ENCODE measurements around the gene HCRTR1.
"Not testable (repeated sequence)": the region's sequence is repeated elsewhere in the genome, so short reads cannot be mapped to it uniquely, and the experiment has no call there.

The HCRTR1 gene

DNA sequence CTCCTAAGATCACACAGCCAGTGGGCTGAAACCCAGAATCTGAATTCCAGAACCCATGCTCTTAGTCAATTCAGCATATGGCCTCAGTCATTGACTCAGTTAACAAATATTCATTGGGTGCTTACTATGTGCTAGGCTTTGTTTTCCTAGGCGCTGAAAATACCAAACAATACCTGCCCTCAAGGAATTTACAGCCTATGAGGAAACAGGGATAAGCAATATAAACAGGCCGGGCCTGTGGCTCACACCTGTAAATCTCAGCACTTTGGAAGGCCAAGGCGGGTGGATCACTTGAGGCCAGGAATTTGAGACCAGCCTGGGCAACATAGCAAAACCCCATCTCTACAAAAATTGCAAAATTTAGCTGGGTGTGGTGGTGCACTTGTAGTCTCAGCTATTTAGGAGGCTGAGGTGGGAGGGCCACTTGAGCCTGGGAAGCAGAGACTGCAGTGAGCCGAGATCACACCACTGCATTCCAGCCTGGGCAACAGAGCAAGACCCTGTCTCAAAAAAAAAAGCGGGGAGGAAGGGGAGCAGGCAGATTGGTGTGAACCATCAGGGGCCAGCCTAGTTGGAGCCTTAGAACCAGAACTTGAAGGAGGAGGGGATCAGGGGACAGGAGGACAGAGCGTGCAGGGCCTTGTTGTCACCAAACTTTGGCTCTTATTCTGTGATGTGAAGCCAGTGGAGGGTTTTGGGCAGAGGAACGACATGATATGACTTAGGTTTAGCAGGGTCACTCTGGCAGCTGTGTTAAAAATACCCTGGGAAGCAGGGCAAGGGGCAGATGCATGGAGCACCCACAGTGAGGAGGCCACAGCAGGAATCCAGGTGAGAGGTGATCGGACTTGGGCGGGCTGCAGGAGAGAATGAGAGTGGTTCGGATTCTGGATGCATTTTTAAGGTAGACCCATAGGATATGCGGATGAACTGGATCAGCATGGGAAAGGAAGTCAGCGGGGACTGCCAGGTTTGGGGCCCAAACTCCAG lies 35.4 kb upstream of the HCRTR1 start:
- DNase-seq: no peak

DNA sequence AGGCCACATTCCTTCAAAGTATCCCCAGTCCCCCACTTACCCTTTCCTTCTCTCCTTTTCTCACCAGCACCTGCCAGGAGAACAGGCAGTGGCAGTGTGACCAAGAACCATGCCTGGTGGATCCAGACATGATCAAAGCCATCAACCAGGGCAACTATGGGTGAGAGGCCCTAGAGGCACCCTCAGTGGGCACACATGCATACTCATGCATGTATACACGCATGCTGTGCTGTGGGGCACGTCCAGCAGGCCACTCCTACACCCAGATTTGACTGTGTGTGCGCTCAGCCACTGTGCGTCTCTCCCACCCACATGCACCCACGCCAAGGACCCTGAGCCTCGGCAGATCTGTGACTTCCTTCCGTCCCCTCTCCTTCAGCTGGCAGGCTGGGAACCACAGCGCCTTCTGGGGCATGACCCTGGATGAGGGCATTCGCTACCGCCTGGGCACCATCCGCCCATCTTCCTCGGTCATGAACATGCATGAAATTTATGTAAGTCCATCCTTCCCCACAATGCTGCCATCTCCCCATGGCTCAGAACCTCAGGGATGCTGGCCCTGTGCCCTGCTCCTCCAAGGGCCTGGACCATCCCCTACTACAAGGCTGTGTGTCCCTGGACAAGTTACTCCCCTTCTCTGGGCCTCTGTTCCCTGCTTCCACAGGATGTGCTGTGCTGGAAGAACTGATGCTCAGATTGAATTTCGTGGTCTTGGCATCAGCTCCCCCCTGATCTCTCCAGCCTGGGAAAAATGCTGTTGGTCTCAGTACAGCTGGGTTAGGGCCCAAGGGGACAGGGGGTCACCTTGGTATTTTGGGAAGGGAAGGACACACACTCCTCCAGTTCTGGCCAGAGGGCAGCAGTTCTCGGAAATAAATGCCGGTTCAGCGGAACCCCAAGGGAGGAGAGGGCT lies 34.2 kb upstream of the HCRTR1 start:
- no peak for DNase-seq

DNA sequence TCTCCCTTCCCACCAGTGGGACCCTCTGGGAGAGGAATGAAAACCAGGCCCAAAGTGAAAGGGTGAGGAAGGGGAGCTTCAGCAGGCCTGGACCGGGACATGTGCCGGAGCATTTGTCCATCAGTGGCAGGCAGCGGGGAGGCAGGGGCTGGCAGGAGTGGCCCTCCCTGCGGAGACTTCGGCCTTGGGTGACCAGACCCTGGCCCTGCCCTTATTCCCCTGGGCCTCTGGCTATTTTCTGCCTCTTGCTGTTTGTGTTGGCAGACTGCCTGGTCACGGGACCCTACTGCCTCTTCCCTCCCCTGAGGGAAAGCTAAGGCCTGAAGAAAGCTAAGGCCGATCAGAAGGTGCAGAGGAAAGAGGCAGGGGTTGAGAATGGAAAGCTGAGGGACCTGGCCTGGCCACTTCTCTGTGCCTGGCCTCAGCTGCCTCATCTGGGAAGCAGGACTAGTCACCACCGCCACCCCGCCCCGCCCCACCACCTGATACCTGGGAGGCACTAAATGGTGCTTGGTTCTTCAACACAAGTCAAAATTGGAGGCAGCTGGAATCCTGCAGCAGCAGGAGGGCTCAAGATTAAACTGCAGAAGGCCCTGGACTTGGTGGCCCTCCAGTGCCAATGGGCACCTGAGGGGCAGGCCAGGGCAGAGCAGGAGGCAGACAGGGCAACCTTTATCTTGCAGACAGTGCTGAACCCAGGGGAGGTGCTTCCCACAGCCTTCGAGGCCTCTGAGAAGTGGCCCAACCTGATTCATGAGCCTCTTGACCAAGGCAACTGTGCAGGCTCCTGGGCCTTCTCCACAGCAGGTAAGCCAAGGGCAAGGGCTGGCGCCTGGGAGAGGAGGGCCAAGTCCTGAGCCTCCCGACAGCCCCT lies 33.3 kb upstream of the HCRTR1 start:
- DNase-seq: peak; percentile 55

DNA sequence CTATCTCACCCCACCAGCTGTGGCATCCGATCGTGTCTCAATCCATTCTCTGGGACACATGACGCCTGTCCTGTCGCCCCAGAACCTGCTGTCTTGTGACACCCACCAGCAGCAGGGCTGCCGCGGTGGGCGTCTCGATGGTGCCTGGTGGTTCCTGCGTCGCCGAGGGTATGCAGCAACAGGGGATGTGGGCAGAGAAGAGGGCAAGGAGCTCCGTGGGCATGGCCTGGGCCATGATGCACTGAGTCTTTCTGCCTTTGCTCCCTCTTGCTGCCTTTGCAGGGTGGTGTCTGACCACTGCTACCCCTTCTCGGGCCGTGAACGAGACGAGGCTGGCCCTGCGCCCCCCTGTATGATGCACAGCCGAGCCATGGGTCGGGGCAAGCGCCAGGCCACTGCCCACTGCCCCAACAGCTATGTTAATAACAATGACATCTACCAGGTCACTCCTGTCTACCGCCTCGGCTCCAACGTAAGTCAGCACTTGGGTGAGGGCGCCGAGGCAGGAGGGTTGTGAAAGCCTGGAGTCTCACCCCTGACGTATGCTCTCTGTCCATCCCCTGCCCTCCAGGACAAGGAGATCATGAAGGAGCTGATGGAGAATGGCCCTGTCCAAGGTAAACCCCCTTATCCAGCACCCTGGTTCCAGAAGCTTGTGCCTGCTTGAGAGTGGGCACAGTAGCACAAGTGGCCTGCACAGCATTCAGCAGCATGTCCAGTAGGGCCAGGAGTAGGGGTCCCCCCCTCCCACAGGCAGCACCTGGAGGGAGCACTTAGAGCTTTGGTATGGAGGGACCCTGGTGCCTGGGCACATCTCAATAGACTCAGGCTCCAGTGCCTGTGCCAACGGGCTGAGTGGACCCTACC lies 32.4 kb upstream of the HCRTR1 start:
- no peak for DNase-seq

DNA sequence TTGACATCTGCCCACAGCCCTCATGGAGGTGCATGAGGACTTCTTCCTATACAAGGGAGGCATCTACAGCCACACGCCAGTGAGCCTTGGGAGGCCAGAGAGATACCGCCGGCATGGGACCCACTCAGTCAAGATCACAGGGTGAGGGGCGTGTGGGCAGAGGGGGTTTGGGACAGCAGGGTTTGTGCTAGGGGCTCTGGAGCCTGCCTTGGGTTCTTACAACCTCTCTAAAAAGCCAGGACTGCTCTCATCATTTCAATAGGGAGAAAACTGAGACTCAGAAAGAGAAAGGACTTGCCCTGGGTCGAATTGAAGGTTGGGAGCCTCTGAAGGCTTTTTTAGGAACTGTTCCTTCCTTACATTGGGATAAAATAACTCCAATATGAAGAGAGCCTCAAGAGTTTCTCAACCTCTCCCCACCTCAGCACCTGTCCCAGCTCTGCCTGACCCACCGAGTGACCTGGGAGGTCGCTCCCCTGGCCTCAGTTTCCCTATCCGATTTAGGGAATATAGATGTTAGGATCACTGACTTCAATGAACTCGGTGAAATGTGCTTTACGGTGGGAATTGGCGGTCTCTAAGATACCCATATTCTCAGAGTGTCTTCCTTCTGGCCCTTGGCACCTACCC lies 31.6 kb upstream of the HCRTR1 start:
- DNase-seq: no peak

DNA sequence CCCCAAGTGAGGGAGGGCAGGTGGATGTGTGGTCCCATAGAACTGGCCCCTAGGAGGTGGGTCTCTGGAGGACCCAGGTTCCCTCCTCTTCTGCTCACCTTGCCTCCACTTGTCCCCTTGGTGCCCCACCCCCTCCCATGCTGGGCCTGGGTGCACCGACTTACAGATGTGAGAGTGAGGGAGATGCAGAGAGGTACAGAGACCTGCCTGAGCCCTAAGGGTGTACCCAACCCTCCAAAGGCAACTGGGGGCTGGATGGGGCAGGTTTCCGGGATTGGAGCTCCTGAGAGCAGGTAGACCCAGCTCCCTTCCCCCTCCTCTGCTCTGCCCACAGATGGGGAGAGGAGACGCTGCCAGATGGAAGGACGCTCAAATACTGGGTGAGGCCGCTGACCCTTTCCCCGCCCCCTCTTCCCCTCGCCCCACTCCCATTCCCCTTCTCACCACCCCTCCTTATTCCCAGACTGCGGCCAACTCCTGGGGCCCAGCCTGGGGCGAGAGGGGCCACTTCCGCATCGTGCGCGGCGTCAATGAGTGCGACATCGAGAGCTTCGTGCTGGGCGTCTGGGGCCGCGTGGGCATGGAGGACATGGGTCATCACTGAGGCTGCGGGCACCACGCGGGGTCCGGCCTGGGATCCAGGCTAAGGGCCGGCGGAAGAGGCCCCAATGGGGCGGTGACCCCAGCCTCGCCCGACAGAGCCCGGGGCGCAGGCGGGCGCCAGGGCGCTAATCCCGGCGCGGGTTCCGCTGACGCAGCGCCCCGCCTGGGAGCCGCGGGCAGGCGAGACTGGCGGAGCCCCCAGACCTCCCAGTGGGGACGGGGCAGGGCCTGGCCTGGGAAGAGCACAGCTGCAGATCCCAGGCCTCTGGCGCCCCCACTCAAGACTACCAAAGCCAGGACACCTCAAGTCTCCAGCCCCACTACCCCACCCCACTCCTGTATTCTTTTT lies 30.8 kb upstream of the HCRTR1 start:
- no peak for DNase-seq

DNA sequence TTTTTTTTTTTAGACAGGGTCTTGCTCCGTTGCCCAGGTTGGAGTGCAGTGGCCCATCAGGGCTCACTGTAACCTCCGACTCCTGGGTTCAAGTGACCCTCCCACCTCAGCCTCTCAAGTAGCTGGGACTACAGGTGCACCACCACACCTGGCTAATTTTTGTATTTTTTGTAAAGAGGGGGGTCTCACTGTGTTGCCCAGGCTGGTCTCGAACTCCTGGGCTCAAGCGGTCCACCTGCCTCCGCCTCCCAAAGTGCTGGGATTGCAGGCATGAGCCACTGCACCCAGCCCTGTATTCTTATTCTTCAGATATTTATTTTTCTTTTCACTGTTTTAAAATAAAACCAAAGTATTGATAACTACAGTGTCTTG lies 30.2 kb upstream of the HCRTR1 start:
- DNase-seq: not testable (repeated sequence)

DNA sequence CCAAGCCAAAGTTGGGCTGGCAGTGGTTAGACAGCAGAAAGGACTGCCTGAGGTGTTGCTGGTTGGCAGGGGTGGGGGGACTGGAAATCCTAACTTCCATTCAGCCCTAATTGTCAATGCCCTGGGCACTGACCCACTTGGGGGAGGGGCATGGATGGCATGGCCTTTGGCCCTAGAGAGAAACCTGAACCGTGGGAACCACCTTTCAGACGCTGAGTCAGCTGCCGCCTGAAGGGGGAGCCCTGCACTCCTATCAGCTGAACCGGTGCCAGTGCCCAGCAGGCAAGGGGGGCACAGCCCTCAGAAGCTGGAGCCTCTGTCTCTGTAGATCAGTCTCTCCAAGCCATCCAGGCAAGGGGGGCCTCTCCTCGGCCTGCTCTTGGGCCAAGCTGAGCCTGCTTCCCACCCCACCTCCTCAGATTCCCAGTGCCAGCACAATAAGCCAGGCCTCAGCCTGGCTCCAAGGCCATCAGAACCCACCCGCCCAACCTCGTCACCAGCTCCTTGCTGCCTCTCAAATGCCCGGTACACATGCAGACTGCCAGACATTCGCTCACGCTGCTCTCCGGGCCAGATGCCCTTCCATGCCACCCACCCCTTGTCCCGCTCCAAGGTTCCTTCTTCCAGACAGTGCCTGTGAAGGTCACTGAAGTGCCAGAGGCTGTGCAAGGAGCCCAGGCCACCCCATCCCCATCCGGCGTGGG lies 29.6 kb upstream of the HCRTR1 start:
- DNase-seq: peak; percentile 92

DNA sequence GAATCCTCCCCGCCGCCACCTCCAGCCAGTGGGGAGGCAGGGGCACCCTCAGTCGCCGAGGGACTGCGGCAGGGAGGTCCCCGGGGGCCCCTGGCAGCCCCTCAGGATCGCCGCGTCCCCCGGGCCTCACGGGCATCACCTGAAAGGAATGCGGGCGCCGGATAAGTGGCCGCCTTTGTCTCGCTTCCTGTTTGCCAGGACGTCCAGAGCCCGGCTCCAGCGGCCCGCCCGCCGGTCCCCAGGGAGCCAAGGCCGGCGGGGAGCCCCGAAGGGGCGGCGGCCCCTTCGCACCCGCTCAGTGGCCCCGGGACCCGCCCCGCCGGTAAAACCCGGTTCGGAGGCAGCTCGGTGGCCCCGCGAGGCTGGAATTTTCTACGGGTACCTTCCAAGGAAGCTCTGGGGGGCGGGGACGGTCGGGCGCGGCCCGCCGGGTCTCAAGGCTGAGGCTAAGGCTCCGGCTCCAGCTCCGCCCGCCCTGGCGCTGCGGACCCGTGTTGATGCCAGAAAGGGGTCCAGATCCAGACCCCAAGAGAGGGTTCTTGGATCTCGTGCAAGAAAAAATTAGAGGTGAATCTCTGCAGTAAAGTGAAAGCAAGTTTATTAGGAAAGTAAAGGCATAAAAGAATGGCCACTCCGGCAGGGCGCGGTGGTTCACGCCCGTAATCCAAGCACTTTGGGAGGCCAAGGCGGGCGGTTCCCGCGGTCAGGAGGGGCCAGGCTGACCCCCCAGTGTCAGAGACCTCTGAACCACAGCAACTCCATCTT lies 28.6 kb upstream of the HCRTR1 start:
- peak; percentile 79 for DNase-seq

DNA sequence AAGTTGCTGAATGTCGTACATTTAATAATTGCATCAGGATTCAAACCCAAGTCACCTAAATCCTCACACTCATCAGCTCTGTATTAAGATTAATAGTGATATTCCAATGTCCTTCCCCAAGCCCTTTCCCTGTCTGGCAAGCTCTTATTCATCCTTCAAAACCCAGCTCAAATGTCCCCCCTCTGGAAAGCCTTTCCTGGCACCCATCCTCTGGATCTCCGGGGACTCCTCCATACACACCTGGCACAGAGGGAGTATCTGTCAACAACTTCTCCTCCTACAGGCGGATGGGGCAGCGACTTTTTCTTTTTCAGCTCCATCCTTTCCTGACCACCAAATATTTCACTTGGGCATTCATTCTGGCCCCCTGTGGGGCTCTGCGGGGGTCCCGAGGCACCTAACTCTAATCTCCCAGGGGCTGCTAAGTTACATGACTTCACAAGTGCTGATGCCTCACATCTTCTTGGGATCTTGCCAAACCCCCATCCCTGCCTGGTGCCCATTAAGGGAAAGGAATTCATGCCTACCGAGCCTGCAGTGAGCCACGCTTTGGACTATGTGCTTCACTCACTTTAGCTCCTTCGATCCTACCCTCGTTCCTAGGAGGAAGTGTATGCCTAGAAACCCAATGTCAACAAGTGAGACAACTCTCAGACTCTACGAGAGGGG lies 25.9 kb upstream of the HCRTR1 start:
- DNase-seq: no peak

DNA sequence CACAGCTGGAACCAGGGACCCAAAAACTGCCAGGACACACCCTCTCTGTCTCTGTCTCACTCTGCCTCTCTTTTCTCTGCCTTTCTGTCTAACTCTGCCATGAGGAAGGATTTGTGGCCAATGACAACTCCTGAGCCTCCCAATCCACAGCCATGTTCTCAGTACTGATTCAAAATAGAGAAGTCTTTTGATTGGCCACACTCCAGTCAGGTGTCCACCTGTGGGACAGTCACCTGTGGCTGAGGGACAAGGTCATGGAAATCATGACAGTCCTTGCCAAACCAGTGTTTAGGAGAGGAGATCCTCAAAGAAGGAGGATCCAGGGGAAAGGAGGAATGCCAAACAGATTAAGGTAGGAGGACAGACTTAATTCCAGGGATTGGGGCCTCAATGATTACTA lies 25.4 kb upstream of the HCRTR1 start:
- peak; percentile 40 for DNase-seq

DNA sequence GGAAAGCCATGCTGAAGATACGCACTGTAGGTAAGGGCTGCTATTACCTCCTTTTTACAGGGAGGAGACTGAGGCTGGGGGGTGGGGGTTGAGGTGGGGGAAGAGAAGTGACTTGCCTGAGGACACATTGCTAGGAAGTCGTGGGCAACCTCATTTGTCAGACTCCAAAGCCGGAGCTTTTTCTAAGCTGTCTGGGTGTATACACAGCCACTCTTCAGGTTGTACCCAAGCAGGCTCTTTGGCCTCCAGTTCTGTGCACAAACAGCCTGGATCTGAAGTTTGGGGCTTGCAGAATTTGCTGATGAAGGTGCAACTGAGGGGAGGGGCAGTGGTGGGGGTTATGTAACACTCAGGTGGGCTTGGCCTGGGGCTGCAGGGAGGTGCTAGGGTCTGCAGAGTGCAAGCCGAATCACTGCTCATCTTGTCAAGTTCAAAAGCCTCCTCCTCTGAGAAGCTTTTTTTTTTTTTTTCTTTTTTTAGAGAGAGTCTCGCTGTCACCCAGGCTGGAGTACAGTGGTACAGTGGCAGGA lies 24.3 kb upstream of the HCRTR1 start:
- DNase-seq: no peak

DNA sequence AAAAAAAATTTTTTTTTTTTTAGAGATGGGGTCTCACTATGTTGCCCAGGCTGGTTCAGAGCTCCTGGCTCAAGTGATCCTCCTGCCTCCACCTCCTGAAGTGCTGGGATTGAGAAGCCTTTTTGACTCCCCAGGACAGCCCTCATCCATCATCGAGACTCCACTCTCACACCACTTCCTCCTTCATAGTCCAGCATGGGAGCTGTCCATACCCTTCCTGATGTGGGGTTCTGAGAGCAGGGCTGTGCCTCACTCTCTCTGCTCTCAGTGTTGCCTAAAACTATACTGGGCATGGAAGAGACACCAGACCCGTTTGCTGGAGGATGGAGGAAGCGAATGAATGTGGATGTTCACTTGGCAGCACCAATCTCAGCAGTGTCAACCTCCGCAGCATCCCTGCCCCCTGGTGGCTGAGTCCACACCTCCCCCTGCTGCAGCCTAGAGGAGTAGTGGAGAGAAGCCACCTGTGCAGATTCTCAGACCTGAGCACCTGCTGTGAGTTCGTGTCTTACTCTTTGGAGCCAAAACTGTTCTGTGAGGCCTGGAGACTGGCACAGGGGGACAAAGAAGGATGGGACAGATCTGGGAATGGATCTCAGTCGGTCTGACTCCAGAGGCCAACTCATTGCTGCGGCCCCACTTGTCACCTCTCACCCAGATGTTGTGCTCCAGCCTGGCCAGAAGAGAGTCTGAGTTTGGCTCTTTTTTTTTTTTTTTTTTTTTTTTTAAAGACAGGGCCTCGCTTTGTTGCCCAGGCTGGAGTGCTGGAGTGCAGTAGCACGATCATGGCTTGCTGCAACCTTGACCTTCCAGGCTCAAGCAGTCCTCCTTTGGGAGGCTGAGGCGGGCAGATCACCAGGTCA lies 23.5 kb upstream of the HCRTR1 start:
- DNase-seq: peak; percentile 95

DNA sequence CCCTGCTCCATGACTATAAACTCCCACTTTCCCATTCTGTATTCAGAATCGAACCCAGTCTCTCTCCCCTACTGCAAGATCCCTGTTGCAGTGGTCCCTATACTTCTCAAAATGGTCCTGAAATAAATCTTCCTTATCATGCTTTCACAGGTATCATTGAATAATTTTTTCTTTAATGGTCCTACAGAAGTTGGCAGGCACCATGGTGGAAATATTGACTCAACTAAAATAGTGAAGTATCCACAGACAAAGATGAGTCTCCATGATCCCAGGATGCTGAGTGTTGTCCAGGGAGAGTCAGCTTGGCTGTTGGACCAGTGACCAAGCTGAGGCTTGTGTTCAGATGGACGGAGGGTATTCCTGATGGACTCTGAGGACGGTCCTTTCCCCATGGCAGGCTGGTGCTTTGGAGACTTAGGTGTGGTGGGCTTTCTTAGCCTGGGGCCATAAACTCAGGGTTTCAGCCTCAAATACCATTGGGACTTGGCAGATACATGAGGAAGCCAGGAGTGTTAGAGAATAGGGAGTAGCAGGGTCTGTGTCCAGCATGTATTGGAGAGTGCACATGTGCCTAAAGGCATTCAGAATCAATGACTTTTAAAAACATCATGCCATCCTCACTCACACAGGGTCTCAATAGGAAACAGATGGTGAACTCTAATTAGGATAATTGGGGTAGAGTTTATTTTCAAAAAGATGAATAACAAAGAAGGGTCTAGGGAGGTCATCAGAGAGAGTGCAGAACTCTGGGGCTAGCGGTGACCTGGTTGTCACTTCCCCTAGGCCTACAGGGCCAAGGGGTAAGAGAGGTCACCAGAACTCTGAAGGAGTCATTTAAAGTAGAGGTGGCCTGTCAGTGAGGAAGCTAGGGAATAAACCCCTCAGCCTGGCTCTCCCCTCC lies 21.4 kb upstream of the HCRTR1 start:
- no peak for DNase-seq

DNA sequence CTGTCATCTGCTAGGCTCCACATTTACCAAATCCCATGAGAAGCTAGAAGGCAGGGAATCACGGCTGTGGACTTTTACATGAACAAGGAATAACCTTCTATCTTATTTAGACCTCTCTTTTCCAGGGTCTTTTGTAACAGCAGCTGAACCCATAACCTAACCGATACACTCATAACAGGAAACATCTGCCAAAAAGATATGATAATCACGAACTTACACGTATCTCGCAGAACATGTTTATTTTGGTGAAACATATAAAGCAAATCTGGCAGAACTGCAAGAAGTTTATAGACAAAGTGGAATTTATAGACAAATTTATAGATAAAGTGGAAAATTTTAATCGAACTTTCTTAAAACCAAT lies 20.8 kb upstream of the HCRTR1 start:
- no peak for DNase-seq

DNA sequence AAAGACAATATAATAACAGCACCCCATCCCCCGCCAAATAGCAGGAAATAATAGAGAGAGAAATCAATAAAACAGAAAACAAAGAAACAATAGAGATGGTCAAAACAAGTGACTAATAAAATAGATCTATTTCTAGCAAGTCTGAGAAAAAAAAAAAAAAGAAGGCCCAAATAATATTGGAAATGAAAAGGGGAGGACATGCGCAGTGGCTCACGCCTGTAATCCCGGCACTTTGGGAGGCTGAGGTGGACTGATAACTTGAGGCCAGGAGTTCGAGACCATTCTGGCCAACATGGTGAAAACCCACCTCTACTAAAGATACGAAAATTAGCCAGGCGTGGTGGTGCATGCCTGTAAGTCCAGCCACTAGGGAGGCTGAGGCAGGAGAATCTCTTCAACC lies 18.5 kb upstream of the HCRTR1 start:
- no peak for DNase-seq
